ENCODE data around the gene GNAT3. TPM values are rescaled to one million over a fixed set of nuclear protein-coding genes. Genes with fewer than 3 reads are reported as not detected.

The GNAT3 gene
- total RNA-seq, 1 donor from 2014 or later: not detected

GRCh38 chr7:80528689-80529088, 16.8 kb upstream of the GNAT3 start:
- no peak for DNase-seq (ENCODE audit: low spot score)
- Mint-ChIP-seq H3K27ac (no peak overlapping the region), H3K4me3 (ENCODE audit: low read depth) (no peak overlapping the region), H3K4me1 (ENCODE audit: low read depth) (no peaks in the 10 kb centered on the region), H3K36me3 (ENCODE audit: low read depth) (no peaks in the 10 kb centered on the region), H3K9me3 (no peaks in the 10 kb centered on the region), H3K27me3 (ENCODE audit: low read depth) (no peaks in the 10 kb centered on the region)
- intact Hi-C loops (cut with micrococcal nuclease): no loop called here

GRCh38 chr7:80526472-80526871, 14.6 kb upstream of the GNAT3 start:
- H3K27ac Mint-ChIP-seq: no peak overlapping the region
- no peak overlapping the region for H3K4me3 Mint-ChIP-seq (ENCODE audit: low read depth)
- no peaks in the 10 kb centered on the region for H3K9me3 Mint-ChIP-seq
- no peaks in the 10 kb centered on the region for H3K27me3 Mint-ChIP-seq (ENCODE audit: low read depth)
- DNase-seq (ENCODE audit: low spot score): no peak
- intact Hi-C loops (cut with micrococcal nuclease): no loop called here
- no peaks in the 10 kb centered on the region for H3K4me1 Mint-ChIP-seq (ENCODE audit: low read depth)
- H3K36me3 Mint-ChIP-seq (ENCODE audit: low read depth): no peaks in the 10 kb centered on the region

GRCh38 chr7:80524693-80525092, 12.8 kb upstream of the GNAT3 start:
- Mint-ChIP-seq H3K9me3 (no peaks in the 10 kb centered on the region), H3K36me3 (ENCODE audit: low read depth) (no peaks in the 10 kb centered on the region), H3K4me1 (ENCODE audit: low read depth) (no peaks in the 10 kb centered on the region), H3K27ac (no peak overlapping the region), H3K4me3 (ENCODE audit: low read depth) (no peak overlapping the region), H3K27me3 (ENCODE audit: low read depth) (no peaks in the 10 kb centered on the region)
- DNase-seq (ENCODE audit: low spot score): no peak
- intact Hi-C loops (cut with micrococcal nuclease): no loop called here

GRCh38 chr7:80521809-80522208, 9.9 kb upstream of the GNAT3 start:
- intact Hi-C loops (cut with micrococcal nuclease): no loop called here
- Mint-ChIP-seq H3K4me3 (ENCODE audit: low read depth) (no peak overlapping the region), H3K9me3 (no peaks in the 10 kb centered on the region), H3K36me3 (ENCODE audit: low read depth) (no peaks in the 10 kb centered on the region), H3K27me3 (ENCODE audit: low read depth) (no peaks in the 10 kb centered on the region), H3K27ac (no peak overlapping the region), H3K4me1 (ENCODE audit: low read depth) (no peaks in the 10 kb centered on the region)
- no peak for DNase-seq (ENCODE audit: low spot score)

- Mint-ChIP-seq H3K36me3 (ENCODE audit: low read depth) (no peaks in the 10 kb centered on the region), H3K4me1 (ENCODE audit: low read depth) (no peaks in the 10 kb centered on the region), H3K9me3 (no peaks in the 10 kb centered on the region), H3K27ac (no peak overlapping the region), H3K27me3 (ENCODE audit: low read depth) (no peaks in the 10 kb centered on the region), H3K4me3 (ENCODE audit: low read depth) (no peak overlapping the region)
- no peak for DNase-seq (ENCODE audit: low spot score)
- intact Hi-C loops (cut with micrococcal nuclease): no loop called here
Measured at GRCh38 chr7:80520199-80520598, 8.3 kb upstream of the GNAT3 start.

GRCh38 chr7:80517282-80517747, 5.5 kb upstream of the GNAT3 start:
- no peak for DNase-seq (ENCODE audit: low spot score)
- intact Hi-C loops (cut with micrococcal nuclease): no loop called here
- no peaks in the 10 kb centered on the region for H3K36me3 Mint-ChIP-seq (ENCODE audit: low read depth)
- H3K27ac Mint-ChIP-seq: no peak overlapping the region
- H3K4me1 Mint-ChIP-seq (ENCODE audit: low read depth): no peaks in the 10 kb centered on the region
- no peaks in the 10 kb centered on the region for H3K27me3 Mint-ChIP-seq (ENCODE audit: low read depth)
- no peaks in the 10 kb centered on the region for H3K9me3 Mint-ChIP-seq
- H3K4me3 Mint-ChIP-seq (ENCODE audit: low read depth): no peak overlapping the region

GRCh38 chr7:80515298-80515697, 3.4 kb upstream of the GNAT3 start:
- Mint-ChIP-seq H3K4me1 (ENCODE audit: low read depth) (no peaks in the 10 kb centered on the region), H3K36me3 (ENCODE audit: low read depth) (no peaks in the 10 kb centered on the region), H3K4me3 (ENCODE audit: low read depth) (no peak overlapping the region), H3K27ac (no peak overlapping the region), H3K27me3 (ENCODE audit: low read depth) (no peaks in the 10 kb centered on the region), H3K9me3 (no peaks in the 10 kb centered on the region)
- no peak for DNase-seq (ENCODE audit: low spot score)
- intact Hi-C loops (cut with micrococcal nuclease): no loop called here

GRCh38 chr7:80510021-80510420, 1.8 kb downstream of the GNAT3 start:
- H3K4me1 Mint-ChIP-seq (ENCODE audit: low read depth): no peaks in the 10 kb centered on the region
- intact Hi-C loops (cut with micrococcal nuclease): no loop called here
- H3K27me3 Mint-ChIP-seq (ENCODE audit: low read depth): no peaks in the 10 kb centered on the region
- H3K27ac Mint-ChIP-seq: no peak overlapping the region
- no peak overlapping the region for H3K4me3 Mint-ChIP-seq (ENCODE audit: low read depth)
- no peak for DNase-seq (ENCODE audit: low spot score)
- no peaks in the 10 kb centered on the region for H3K36me3 Mint-ChIP-seq (ENCODE audit: low read depth)
- no peaks in the 10 kb centered on the region for H3K9me3 Mint-ChIP-seq

- H3K27ac Mint-ChIP-seq: no peak overlapping the region
- H3K27me3 Mint-ChIP-seq (ENCODE audit: low read depth): no peaks in the 10 kb centered on the region
- H3K36me3 Mint-ChIP-seq (ENCODE audit: low read depth): no peaks in the 10 kb centered on the region
- no peak overlapping the region for H3K4me3 Mint-ChIP-seq (ENCODE audit: low read depth)
- no peaks in the 10 kb centered on the region for H3K4me1 Mint-ChIP-seq (ENCODE audit: low read depth)
- H3K9me3 Mint-ChIP-seq: no peaks in the 10 kb centered on the region
- intact Hi-C loops (cut with micrococcal nuclease): no loop called here
- no peak for DNase-seq (ENCODE audit: low spot score)
Measured at GRCh38 chr7:80508440-80508839, 3.4 kb downstream of the GNAT3 start.

GRCh38 chr7:80505900-80506500, 5.9 kb downstream of the GNAT3 start:
- DNase-seq (ENCODE audit: low spot score): no peak
- H3K27ac Mint-ChIP-seq: no peak overlapping the region
- H3K9me3 Mint-ChIP-seq: no peaks in the 10 kb centered on the region
- no peak overlapping the region for H3K4me3 Mint-ChIP-seq (ENCODE audit: low read depth)
- no peaks in the 10 kb centered on the region for H3K4me1 Mint-ChIP-seq (ENCODE audit: low read depth)
- intact Hi-C loops (cut with micrococcal nuclease): no loop called here
- H3K36me3 Mint-ChIP-seq (ENCODE audit: low read depth): no peaks in the 10 kb centered on the region
- H3K27me3 Mint-ChIP-seq (ENCODE audit: low read depth): no peaks in the 10 kb centered on the region

GRCh38 chr7:80500325-80500724, 11.5 kb downstream of the GNAT3 start:
- Mint-ChIP-seq H3K4me3 (ENCODE audit: low read depth) (no peak overlapping the region), H3K27me3 (ENCODE audit: low read depth) (no peaks in the 10 kb centered on the region), H3K36me3 (ENCODE audit: low read depth) (no peaks in the 10 kb centered on the region), H3K27ac (no peak overlapping the region), H3K4me1 (ENCODE audit: low read depth) (no peaks in the 10 kb centered on the region), H3K9me3 (no peaks in the 10 kb centered on the region)
- no peak for DNase-seq (ENCODE audit: low spot score)
- intact Hi-C loops (cut with micrococcal nuclease): no loop called here

- DNase-seq (ENCODE audit: low spot score): no peak
- H3K4me1 Mint-ChIP-seq (ENCODE audit: low read depth): no peaks in the 10 kb centered on the region
Measured at GRCh38 chr7:80499350-80499953, 12.4 kb downstream of the GNAT3 start.

GRCh38 chr7:80498481-80499349, 13.1 kb downstream of the GNAT3 start:
- Mint-ChIP-seq H3K4me3 (ENCODE audit: low read depth) (no peak overlapping the region), H3K9me3 (no peaks in the 10 kb centered on the region), H3K4me1 (ENCODE audit: low read depth) (no peaks in the 10 kb centered on the region), H3K27ac (no peak overlapping the region), H3K36me3 (ENCODE audit: low read depth) (no peaks in the 10 kb centered on the region), H3K27me3 (ENCODE audit: low read depth) (no peaks in the 10 kb centered on the region)
- no peak for DNase-seq (ENCODE audit: low spot score)
- intact Hi-C loops (cut with micrococcal nuclease): no loop called here

More at GRCh38 chr7:80499350-80499953, 12.4 kb downstream of the GNAT3 start:
- Mint-ChIP-seq H3K36me3 (ENCODE audit: low read depth) (no peaks in the 10 kb centered on the region), H3K9me3 (no peaks in the 10 kb centered on the region), H3K4me3 (ENCODE audit: low read depth) (no peak overlapping the region), H3K27me3 (ENCODE audit: low read depth) (no peaks in the 10 kb centered on the region), H3K27ac (no peak overlapping the region)
- intact Hi-C loops (cut with micrococcal nuclease): no loop called here

All from activated T-helper 2 cell treated with anti-CD3 and anti-CD28 coated beads, Interferon-gamma antibody, Interleukin-2, Interleukin-4, amounts not matched to agents 10 μg/mL and 5 μg/mL and 100 μg/mL, durations not matched to agents 14 hours and 24 hours and 36 hours (primary cell).